Panc1 (cell line): ENCODE data around the gene TNFRSF17. TPM values are rescaled to one million over a fixed set of nuclear protein-coding genes. Genes with fewer than 3 reads are reported as not detected.

Experiments used
- ATAC-seq: fragments of 200-7000 bp; cut with Tn5 transposase; 2 replicates; pipeline ENCODE4 v1.9.1; 2020; ENCODE audit warnings: mild to moderate bottlenecking, moderate library complexity
- Bru-seq: library from RNA; stranded (reverse); fragments of 400-500 nt; gene quantifications from one replicate; lab custom pipeline; 2021; lab: Mats Ljungman, UMichigan
- BruChase-seq, 2 experiments: library from RNA; stranded (reverse); fragments of 400-500 nt; gene quantifications; one replicate each; lab custom pipeline; 2021; lab: Mats Ljungman, UMichigan
- BruUV-seq: library from RNA; stranded (reverse); fragments of 400-500 nt; replicated peaks from 2 replicates; lab custom pipeline; 2021; lab: Mats Ljungman, UMichigan
- CTCF ChIA-PET: fragments of 300-600 bp; sonication (Branson Sonifier 250); formaldehyde crosslinking; loops from one replicate; lab custom pipeline; 2022; ENCODE audit warnings: antibody characterized with exemption; lab: Charles Lee
- POLR2A ChIA-PET: fragments of 300-600 bp; sonication (Branson Sonifier 250); formaldehyde crosslinking; loops from one replicate; lab custom pipeline; 2022; ENCODE audit warnings: antibody characterized with exemption; lab: Charles Lee
- DNase-seq: peaks from one replicate; pipeline ENCODE4 v3.0.0-alpha.2; 2010; ENCODE audit warnings: low read depth, low spot score
- H3K27ac ChIP-seq: 2 replicates; pipeline ENCODE4 v1.5.1; 2011; ENCODE audit warnings: mild to moderate bottlenecking, low read length, inconsistent platforms
- H3K27me3 ChIP-seq: fragments of 200-500 bp; sonication (Bioruptor generic); 2 replicates; pipeline ENCODE4 v1.6.0; 2014; ENCODE audit warnings: low read length, inconsistent platforms; ENCODE audit not compliant: control insufficient read depth, insufficient read depth
- H3K36me3 ChIP-seq: fragments of 200-500 bp; sonication (Bioruptor generic); 2 replicates; pipeline ENCODE4 v1.5.1; 2014; ENCODE audit warnings: inconsistent platforms, mild to moderate bottlenecking, low read length, moderate library complexity; ENCODE audit not compliant: control insufficient read depth, insufficient read depth
- H3K4me1 ChIP-seq: 2 replicates; pipeline ENCODE4 v1.5.1; 2011; ENCODE audit warnings: inconsistent platforms, mild to moderate bottlenecking, low read length, moderate library complexity; ENCODE audit not compliant: control insufficient read depth, insufficient read depth
- H3K4me3 ChIP-seq, 2 experiments: 2 replicates each; pipeline ENCODE4 v1.5.1; 2011 to 2012; ENCODE audit warnings: low read depth in 2 of 2, low read length in 2 of 2, mild to moderate bottlenecking in 2 of 2, inconsistent platforms in 1 of 2, moderate library complexity in 1 of 2
- H3K9me3 ChIP-seq: fragments of 200-500 bp; sonication (Bioruptor generic); 2 replicates; pipeline ENCODE4 v1.5.1; 2014; ENCODE audit warnings: low read depth, mild to moderate bottlenecking, inconsistent platforms, low read length, moderate library complexity; ENCODE audit not compliant: control insufficient read depth, insufficient read depth
- CTCF ChIP-seq: fragments of 450-650 bp; IDR thresholded peaks from 2 replicates; pipeline ENCODE4 v1.5.1; 2017; ENCODE audit warnings: mild to moderate bottlenecking
- POLR2AphosphoS5 ChIP-seq: IDR thresholded peaks from 2 replicates; pipeline ENCODE4 v1.6.1; 2012; ENCODE audit warnings: mild to moderate bottlenecking, low read depth, low read length, moderate library complexity
- REST ChIP-seq, 2 experiments: IDR thresholded peaks; 2 replicates each; pipeline ENCODE4 v1.6.1; 2011 to 2012; ENCODE audit warnings: low read depth in 2 of 2, control low read depth in 1 of 2, low read length in 1 of 2, mild to moderate bottlenecking in 1 of 2, moderate library complexity in 1 of 2; ENCODE audit not compliant: insufficient read depth in 1 of 2
- SIN3A ChIP-seq: IDR thresholded peaks from 2 replicates; pipeline ENCODE4 v1.6.1; 2012; ENCODE audit warnings: low read depth, mild to moderate bottlenecking, low read length, moderate library complexity, borderline replicate concordance; ENCODE audit not compliant: insufficient read depth
- TCF7L2 ChIP-seq: IDR thresholded peaks from 2 replicates; pipeline ENCODE4 v1.6.1; 2011; ENCODE audit warnings: mild to moderate bottlenecking, low read depth, low read length, inconsistent platforms
- in situ Hi-C: cut with HindIII; loops from 2 replicates; pipeline ENCODE4 v1.10.0; 2016; ENCODE audit warnings: low sequenced_read_pairs, low pct_unique_long_range_greater_than_20kb
- intact Hi-C: fragments of 100-400 bp; cut with micrococcal nuclease; formaldehyde crosslinking; loops from one replicate; pipeline ENCODE4 v1.10.0; 2022; ENCODE audit not compliant: unreplicated experiment
- long read RNA-seq: library from polyadenylated mRNA; unstranded; transcript quantifications from one replicate; pipeline ENCODE4 v2.0.0, GENCODE V29; 2021; ENCODE audit not compliant: unreplicated experiment
- polyA plus RNA-seq: library from polyadenylated mRNA; unstranded; fragments of >200 nt; gene quantifications from one replicate; pipeline ENCODE4 v1.2.1, GENCODE V29; 2012; ENCODE audit warnings: missing spikeins; ENCODE audit not compliant: insufficient read length
- total RNA-seq: library from RNA; stranded (reverse); gene quantifications from one replicate; pipeline ENCODE4 v1.2.1, GENCODE V29; 2021; ENCODE audit not compliant: unreplicated experiment

The TNFRSF17 gene
- total RNA-seq (not detected), Bru-seq, nascent RNA (not detected), BruChase-seq, experiment 1, labeled RNA remaining after a 2-hour chase (not detected), BruChase-seq, experiment 2, labeled RNA remaining after a 6-hour chase (percentile 22 among the genes with signal in this experiment)
- not detected for polyA plus RNA-seq
- long read RNA-seq = 0 reads

- POLR2A ChIA-PET = no interaction called here
- Histone ChIP-seq H3K36me3 (no peaks in the 10 kb centered on the region), H3K9me3 (no peaks in the 10 kb centered on the region), H3K4me3 (no peak within 1 kb of the TSS), H3K27me3 (no peaks in the 10 kb centered on the region), H3K27ac (no peak within 1 kb of the TSS), H3K4me1 (no peaks in the 10 kb centered on the region)
- DNase-seq = no peak
- intact Hi-C loops (no loop called here), in situ Hi-C loops (no loop called here)
- BruUV-seq = no TSS peak
- CTCF ChIA-PET = interaction anchor here (0.7 kb wide), 1 partner anchor 322 kb away, joined by 4 read pairs; no protein-coding TSS in a partner anchor
- TF ChIP-seq TCF7L2 = no peak
- ATAC-seq = no peak
These were observed at the start of gene TNFRSF17 for GRCh38 chr16:11964761-11965551. TSS of gene TNFRSF17 (plus strand) at chr16:11965210. CDS start at chr16:11965325, 115 bp downstream.

- Histone ChIP-seq H3K9me3 (no peaks in the 10 kb centered on the region), H3K27me3 (no peaks in the 10 kb centered on the region), H3K4me3 (peak within 1 kb of the TSS; percentile 77 to 92), H3K36me3 (0 out of 2 replicates have a peak, but pooled peaks cover 4% of the 10 kb centered on the region), H3K27ac (peak within 1 kb of the TSS; percentile 98), H3K4me1 (peaks cover 25% of the 10 kb centered on the region)
- CTCF ChIA-PET = interaction anchor here (0.5 to 1.7 kb wide), 2 partner anchors 152 to 170 kb away, joined by 3 to 5 read pairs; no protein-coding TSS in a partner anchor
- no TSS peak for BruUV-seq
- TF ChIP-seq REST (IDR thresholded peaks at IDR 0.05; ENCODE audit: insufficient read depth in 1 of 2, low read depth in 2 of 2, low read length in 1 of 2) (no peak), POLR2AphosphoS5 (peak; percentile 71), SIN3A (peak; percentile 54), TCF7L2 (peak; percentile 66), CTCF (no peak)
- intact Hi-C loops = no loop called here
- in situ Hi-C loops = no loop called here
- POLR2A ChIA-PET = no interaction called here
- DNase-seq (peak; percentile 87), ATAC-seq (peak; percentile 94)
These were observed 49.1 kb upstream of the TNFRSF17 start, which contains the start of gene GSPT1 for GRCh38 chr16:11915644-11916523. TSS of gene GSPT1 (minus strand) at chr16:11915956. CDS start at chr16:11915720, 236 bp downstream.
